ENCODE measurements around the gene PVALB. TPM values are rescaled to one million over a fixed set of nuclear protein-coding genes. Genes with fewer than 3 reads are reported as not detected.
A peak's percentile ranks its signal among the peaks of the same experiment; 100 is the strongest.

The PVALB gene
- total and polyA plus RNA-seq, 5 experiments from 2014 or later, result not detected

GRCh38 chr22:36767035-36767775 lies 49.6 kb downstream of the PVALB start:
- Mint-ChIP-seq H3K4me1 (peaks cover 0 to 19% (median 7%) of the 10 kb centered on the region in 4 donors), H3K27me3 (no peaks in the 10 kb centered on the region), H3K4me3 (no peak overlapping the region), H3K36me3 (peaks cover 0 to 28% (median 8%) of the 10 kb centered on the region in 3 donors), H3K27ac (peak overlapping the region in 1 of 10 donors; percentile 1), H3K9me3 (no peaks in the 10 kb centered on the region)
- ATAC-seq (no peak), DNase-seq (no peak)
- POLR2A ChIA-PET, result interaction anchor here (0.6 kb wide), 1 partner anchor 513 kb away, joined by 3 read pairs; no protein-coding TSS in a partner anchor

- H3K36me3 Mint-ChIP-seq, result peaks cover 0 to 23% (median 8%) of the 10 kb centered on the region in 3 donors
- peaks cover 0 to 8% (median 2%) of the 10 kb centered on the region in 4 donors for H3K4me1 Mint-ChIP-seq
- H3K27me3 Mint-ChIP-seq, result no peaks in the 10 kb centered on the region
- no peaks in the 10 kb centered on the region for H3K9me3 Mint-ChIP-seq
- no peak overlapping the region for H3K4me3 Mint-ChIP-seq
- H3K27ac Mint-ChIP-seq, result no peak overlapping the region
- no peak for ATAC-seq
- POLR2A ChIA-PET, result no interaction called here
- no peak for DNase-seq
Measured at GRCh38 chr22:36765943-36766450, 50.8 kb downstream of the PVALB start.

GRCh38 chr22:36765131-36765942 lies 51.5 kb downstream of the PVALB start:
- ATAC-seq (no peak), DNase-seq (no peak)
- Mint-ChIP-seq H3K27me3 (no peaks in the 10 kb centered on the region), H3K27ac (no peak overlapping the region), H3K36me3 (peaks cover 0 to 21% (median 8%) of the 10 kb centered on the region in 3 donors), H3K9me3 (no peaks in the 10 kb centered on the region), H3K4me3 (no peak overlapping the region), H3K4me1 (peaks cover 0 to 6% (median 2%) of the 10 kb centered on the region in 4 donors)
- POLR2A ChIA-PET, result no interaction called here

- H3K9me3 Mint-ChIP-seq, result no peaks in the 10 kb centered on the region
- no peak for ATAC-seq
- H3K27me3 Mint-ChIP-seq, result no peaks in the 10 kb centered on the region
- POLR2A ChIA-PET, result no interaction called here
- no peak for DNase-seq
- peaks cover 0 to 1% (median under 1%) of the 10 kb centered on the region in 4 donors for H3K4me1 Mint-ChIP-seq
- H3K36me3 Mint-ChIP-seq, result peaks cover 0 to 21% (median 8%) of the 10 kb centered on the region in 3 donors
- no peak overlapping the region for H3K4me3 Mint-ChIP-seq
- H3K27ac Mint-ChIP-seq, result no peak overlapping the region
Measured at GRCh38 chr22:36764641-36765040, 52.2 kb downstream of the PVALB start.

- Mint-ChIP-seq H3K4me1 (no peaks in the 10 kb centered on the region), H3K27me3 (no peaks in the 10 kb centered on the region), H3K9me3 (no peaks in the 10 kb centered on the region), H3K27ac (peak overlapping the region in 1 of 10 donors; percentile 38), H3K36me3 (peaks cover 0 to 21% (median 8%) of the 10 kb centered on the region in 3 donors), H3K4me3 (no peak overlapping the region)
- DNase-seq, result no peak
- POLR2A ChIA-PET, result no interaction called here
- no peak for ATAC-seq
Measured at GRCh38 chr22:36764060-36764459, 52.8 kb downstream of the PVALB start.

GRCh38 chr22:36763576-36763975 lies 53.3 kb downstream of the PVALB start:
- H3K4me1 Mint-ChIP-seq, result no peaks in the 10 kb centered on the region
- no peak overlapping the region for H3K4me3 Mint-ChIP-seq
- ATAC-seq (no peak), DNase-seq (no peak)
- no peaks in the 10 kb centered on the region for H3K9me3 Mint-ChIP-seq
- peaks cover 0 to 21% (median 8%) of the 10 kb centered on the region in 3 donors for H3K36me3 Mint-ChIP-seq
- H3K27me3 Mint-ChIP-seq, result no peaks in the 10 kb centered on the region
- no peak overlapping the region for H3K27ac Mint-ChIP-seq
- POLR2A ChIA-PET, result no interaction called here

GRCh38 chr22:36762687-36763260 lies 54.1 kb downstream of the PVALB start:
- POLR2A ChIA-PET, result no interaction called here
- no peaks in the 10 kb centered on the region for H3K27me3 Mint-ChIP-seq
- no peak overlapping the region for H3K4me3 Mint-ChIP-seq
- ATAC-seq, result no peak
- no peaks in the 10 kb centered on the region for H3K9me3 Mint-ChIP-seq
- H3K27ac Mint-ChIP-seq, result no peak overlapping the region
- H3K4me1 Mint-ChIP-seq, result no peaks in the 10 kb centered on the region
- DNase-seq, result no peak
- peaks cover 0 to 21% (median 8%) of the 10 kb centered on the region in 3 donors for H3K36me3 Mint-ChIP-seq

- DNase-seq (no peak), ATAC-seq (no peak)
- no peak overlapping the region for H3K4me3 Mint-ChIP-seq
- no peaks in the 10 kb centered on the region for H3K9me3 Mint-ChIP-seq
- H3K27ac Mint-ChIP-seq, result no peak overlapping the region
- no peaks in the 10 kb centered on the region for H3K27me3 Mint-ChIP-seq
- peaks cover 0 to 15% (median 4%) of the 10 kb centered on the region in 3 donors for H3K36me3 Mint-ChIP-seq
- POLR2A ChIA-PET, result no interaction called here
- H3K4me1 Mint-ChIP-seq, result peaks cover 0 to 9% (median 3%) of the 10 kb centered on the region in 4 donors
Measured at GRCh38 chr22:36761553-36762240, 55.1 kb downstream of the PVALB start.

GRCh38 chr22:36760786-36761185 lies 56.0 kb downstream of the PVALB start:
- Mint-ChIP-seq H3K27ac (no peak overlapping the region), H3K36me3 (peaks cover 0 to 10% (median 4%) of the 10 kb centered on the region in 3 donors), H3K4me3 (no peak overlapping the region), H3K9me3 (no peaks in the 10 kb centered on the region), H3K4me1 (peaks cover 4 to 9% (median 6%) of the 10 kb centered on the region in 4 donors), H3K27me3 (no peaks in the 10 kb centered on the region)
- ATAC-seq (no peak), DNase-seq (peak in 1 of 10 donors; percentile 41)
- POLR2A ChIA-PET, result no interaction called here

- peaks cover 0 to 4% (median 3%) of the 10 kb centered on the region in 5 donors for H3K27me3 Mint-ChIP-seq
- peaks cover 0 to 5% (median 4%) of the 10 kb centered on the region in 3 donors for H3K36me3 Mint-ChIP-seq
- H3K4me1 Mint-ChIP-seq, result peaks cover 4 to 13% (median 11%) of the 10 kb centered on the region in 4 donors
- POLR2A ChIA-PET, result no interaction called here
- H3K9me3 Mint-ChIP-seq, result no peaks in the 10 kb centered on the region
- H3K4me3 Mint-ChIP-seq, result no peak overlapping the region
- no peak overlapping the region for H3K27ac Mint-ChIP-seq
- ATAC-seq (no peak), DNase-seq (peak in 1 of 10 donors; percentile 21)
Measured at GRCh38 chr22:36759481-36760159, 57.2 kb downstream of the PVALB start.

- H3K4me1 Mint-ChIP-seq, result peaks cover 4 to 13% (median 11%) of the 10 kb centered on the region in 4 donors
- POLR2A ChIA-PET, result interaction anchor here (3.2 kb wide), 1 partner anchor 17 kb away, joined by 8 read pairs; the partner anchor contains the start of gene IFT27
- H3K4me3 Mint-ChIP-seq, result no peak overlapping the region
- ATAC-seq (no peak), DNase-seq (peak in 1 of 10 donors; percentile 49)
- H3K27ac Mint-ChIP-seq, result peak overlapping the region in 2 of 10 donors; percentile 37 to 68
- H3K27me3 Mint-ChIP-seq, result peaks cover 0 to 4% (median 3%) of the 10 kb centered on the region in 5 donors
- peaks cover 0 to 4% (median 2%) of the 10 kb centered on the region in 3 donors for H3K36me3 Mint-ChIP-seq
- H3K9me3 Mint-ChIP-seq, result no peaks in the 10 kb centered on the region
Measured at GRCh38 chr22:36758792-36759271, 58.0 kb downstream of the PVALB start.

Measured in naive thymus-derived CD8-positive, alpha-beta T cell (primary cell).